ENCODE results near the gene MRPL27.
"Not testable (repeated sequence)": the region's sequence is repeated elsewhere in the genome, so short reads cannot be mapped to it uniquely, and the experiment has no call there.

DNA sequence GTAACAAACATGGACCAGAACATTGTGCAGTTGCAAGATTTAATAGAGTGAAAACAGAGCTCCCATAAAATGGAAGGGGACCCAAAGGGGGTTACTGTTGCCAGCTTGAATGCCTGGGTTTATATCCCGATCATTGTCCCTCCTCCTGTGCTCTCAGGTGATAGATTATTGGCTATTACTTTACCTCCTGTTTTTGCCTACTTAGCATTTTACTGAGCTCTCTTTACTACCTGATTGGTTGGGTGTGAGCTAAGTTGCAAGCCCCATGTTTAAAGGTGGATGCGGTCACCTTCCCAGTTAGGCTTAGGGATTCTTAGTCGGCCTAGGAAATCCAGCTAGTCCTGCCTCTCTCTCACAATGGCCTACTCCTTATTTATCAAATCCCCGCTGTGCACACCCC is 32.4 kb upstream of the MRPL27 start:
- TF ChIP-seq, protein P1, sequence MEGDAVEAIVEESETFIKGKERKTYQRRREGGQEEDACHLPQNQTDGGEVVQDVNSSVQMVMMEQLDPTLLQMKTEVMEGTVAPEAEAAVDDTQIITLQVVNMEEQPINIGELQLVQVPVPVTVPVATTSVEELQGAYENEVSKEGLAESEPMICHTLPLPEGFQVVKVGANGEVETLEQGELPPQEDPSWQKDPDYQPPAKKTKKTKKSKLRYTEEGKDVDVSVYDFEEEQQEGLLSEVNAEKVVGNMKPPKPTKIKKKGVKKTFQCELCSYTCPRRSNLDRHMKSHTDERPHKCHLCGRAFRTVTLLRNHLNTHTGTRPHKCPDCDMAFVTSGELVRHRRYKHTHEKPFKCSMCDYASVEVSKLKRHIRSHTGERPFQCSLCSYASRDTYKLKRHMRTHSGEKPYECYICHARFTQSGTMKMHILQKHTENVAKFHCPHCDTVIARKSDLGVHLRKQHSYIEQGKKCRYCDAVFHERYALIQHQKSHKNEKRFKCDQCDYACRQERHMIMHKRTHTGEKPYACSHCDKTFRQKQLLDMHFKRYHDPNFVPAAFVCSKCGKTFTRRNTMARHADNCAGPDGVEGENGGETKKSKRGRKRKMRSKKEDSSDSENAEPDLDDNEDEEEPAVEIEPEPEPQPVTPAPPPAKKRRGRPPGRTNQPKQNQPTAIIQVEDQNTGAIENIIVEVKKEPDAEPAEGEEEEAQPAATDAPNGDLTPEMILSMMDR (IDR thresholded peaks at IDR 0.05 in 2 of 3, conservative IDR thresholded peaks at IDR 0.05 in 1 of 3; ENCODE audit: borderline replicate concordance in 1 of 3, insufficient read depth in 1 of 3, low read depth in 2 of 3, low read length in 2 of 3) = not testable (repeated sequence)
- not testable (repeated sequence) for TF ChIP-seq SP1 (IDR thresholded peaks at IDR 0.05; ENCODE audit: low read depth)
- TF ChIP-seq, protein P2, sequence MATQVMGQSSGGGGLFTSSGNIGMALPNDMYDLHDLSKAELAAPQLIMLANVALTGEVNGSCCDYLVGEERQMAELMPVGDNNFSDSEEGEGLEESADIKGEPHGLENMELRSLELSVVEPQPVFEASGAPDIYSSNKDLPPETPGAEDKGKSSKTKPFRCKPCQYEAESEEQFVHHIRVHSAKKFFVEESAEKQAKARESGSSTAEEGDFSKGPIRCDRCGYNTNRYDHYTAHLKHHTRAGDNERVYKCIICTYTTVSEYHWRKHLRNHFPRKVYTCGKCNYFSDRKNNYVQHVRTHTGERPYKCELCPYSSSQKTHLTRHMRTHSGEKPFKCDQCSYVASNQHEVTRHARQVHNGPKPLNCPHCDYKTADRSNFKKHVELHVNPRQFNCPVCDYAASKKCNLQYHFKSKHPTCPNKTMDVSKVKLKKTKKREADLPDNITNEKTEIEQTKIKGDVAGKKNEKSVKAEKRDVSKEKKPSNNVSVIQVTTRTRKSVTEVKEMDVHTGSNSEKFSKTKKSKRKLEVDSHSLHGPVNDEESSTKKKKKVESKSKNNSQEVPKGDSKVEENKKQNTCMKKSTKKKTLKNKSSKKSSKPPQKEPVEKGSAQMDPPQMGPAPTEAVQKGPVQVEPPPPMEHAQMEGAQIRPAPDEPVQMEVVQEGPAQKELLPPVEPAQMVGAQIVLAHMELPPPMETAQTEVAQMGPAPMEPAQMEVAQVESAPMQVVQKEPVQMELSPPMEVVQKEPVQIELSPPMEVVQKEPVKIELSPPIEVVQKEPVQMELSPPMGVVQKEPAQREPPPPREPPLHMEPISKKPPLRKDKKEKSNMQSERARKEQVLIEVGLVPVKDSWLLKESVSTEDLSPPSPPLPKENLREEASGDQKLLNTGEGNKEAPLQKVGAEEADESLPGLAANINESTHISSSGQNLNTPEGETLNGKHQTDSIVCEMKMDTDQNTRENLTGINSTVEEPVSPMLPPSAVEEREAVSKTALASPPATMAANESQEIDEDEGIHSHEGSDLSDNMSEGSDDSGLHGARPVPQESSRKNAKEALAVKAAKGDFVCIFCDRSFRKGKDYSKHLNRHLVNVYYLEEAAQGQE (IDR thresholded peaks at IDR 0.05; ENCODE audit: low read depth) = not testable (repeated sequence)

Data from HCT116 (cell line).